GM19397 (cell line): ENCODE results near the gene RGSL1.

ENCODE experiments used
- ATAC-seq: cut with Tn5 transposase; IDR thresholded peaks from one replicate; pipeline ENCODE4 v1.9.1; 2021; ENCODE audit warnings: mild to moderate bottlenecking, moderate library complexity; ENCODE audit not compliant: unreplicated experiment

The RGSL1 gene

GRCh38 chr1:182533896-182534295, 84.0 kb downstream of the RGSL1 start:
- no peak for ATAC-seq

DNA sequence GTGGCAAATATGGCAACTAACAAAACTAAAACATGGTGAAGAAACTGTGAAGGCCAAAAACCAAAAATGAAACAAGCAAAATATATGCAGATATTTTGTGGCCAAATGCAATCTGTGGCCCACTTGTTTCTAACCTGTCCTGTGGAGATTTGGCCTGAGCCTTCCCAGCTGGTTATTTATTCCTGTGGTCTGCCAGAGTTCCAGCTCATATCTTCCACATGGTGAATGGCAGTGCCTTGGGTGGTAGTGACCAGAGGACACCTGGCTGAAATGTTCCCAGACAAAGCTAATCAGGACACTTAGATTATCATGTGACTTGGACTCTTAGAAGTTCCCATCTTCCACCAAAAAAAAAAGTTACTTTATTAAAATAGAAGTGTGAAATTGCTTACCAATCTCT, 99.4 kb downstream of the RGSL1 start:
- ATAC-seq, result no peak

- ATAC-seq, result no peak
Observed at GRCh38 chr1:182549811-182550210, 99.9 kb downstream of the RGSL1 start.

DNA sequence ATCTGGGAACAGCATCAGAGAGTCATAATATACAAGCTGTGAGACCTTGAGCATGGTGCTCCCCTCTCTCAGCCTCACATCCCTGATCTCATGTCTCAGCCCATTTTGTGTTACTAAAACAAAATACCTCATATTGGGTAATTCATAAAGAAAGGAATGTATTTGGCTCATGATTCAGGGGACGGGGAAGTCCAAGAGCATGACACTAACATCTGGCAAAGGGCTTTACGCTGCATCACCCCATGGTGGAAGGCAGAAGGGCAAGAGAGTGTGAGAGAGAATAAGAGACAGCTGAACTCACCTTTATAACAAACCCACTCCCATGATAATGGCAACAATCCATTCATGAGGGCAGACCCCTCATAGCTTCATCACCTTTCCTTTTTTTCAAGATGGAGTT, 102.6 kb downstream of the RGSL1 start:
- no peak for ATAC-seq

DNA sequence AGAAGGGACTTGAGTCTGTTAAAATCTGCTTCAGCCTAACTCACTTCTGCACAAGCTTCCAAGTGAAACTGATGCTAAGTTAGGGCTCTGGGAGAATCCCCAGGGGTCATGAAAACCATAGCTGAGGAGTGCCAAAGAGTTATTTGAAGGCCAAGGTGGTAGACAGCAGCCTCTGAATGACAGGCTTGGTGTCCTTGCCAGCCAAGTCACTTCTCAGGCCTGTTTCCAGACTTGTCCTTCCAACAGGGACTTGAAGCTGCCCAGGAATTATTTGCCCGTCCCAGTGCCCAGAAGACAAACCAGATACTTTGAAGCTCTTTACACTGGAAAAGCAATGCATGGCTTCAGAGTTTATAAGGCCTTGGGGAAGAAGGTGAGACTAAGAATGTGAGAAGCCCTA, 105.5 kb downstream of the RGSL1 start:
- no peak for ATAC-seq

- no peak for ATAC-seq
Observed at GRCh38 chr1:182556279-182556678, 106.3 kb downstream of the RGSL1 start.

DNA sequence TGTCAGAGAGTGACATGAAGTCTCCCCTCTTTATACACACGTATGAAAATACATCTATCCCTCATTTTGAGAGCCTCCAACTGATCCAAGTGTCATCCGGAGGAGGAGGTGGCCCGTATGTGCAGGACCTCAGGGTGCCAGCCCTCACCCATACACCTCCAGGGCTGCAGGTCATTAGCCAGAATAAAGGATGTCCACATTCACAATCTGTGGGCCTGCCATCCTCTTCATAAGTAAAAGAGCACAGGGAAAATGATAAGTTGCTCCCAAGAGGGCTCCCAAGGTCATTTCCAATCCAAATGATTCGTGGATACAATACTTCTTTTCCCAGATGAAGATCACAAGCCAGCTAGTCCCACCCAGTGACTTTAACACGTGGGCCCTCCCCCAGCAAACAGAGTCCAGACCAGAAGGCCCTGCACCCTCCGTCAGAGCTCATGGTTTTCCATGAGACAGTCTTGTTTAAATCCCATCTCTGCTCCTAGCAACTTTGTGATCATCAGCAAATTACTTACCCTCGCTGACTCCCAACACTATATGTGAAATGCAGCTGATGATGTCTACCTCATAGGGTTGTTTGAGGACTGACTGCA, 110.5 kb downstream of the RGSL1 start:
- no peak for ATAC-seq

DNA sequence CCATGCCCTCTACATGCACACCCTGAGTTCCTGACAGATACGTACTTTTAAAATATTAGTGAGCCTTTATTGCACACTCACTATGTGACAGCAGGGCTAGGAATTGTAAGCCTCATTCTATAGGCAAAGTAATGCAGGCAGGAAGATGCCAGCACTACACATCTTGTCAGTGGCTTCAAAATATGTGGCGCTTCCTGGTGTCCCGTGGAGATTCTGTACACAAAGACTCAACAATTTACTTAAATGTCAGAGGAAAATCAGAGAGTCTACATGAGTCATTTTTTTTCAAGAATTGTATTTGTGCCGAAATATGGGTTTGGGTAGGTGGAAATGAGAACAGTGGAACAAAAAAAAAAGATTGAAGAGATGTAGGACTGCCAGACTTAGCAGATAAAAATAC, 111.5 kb downstream of the RGSL1 start:
- no peak for ATAC-seq

DNA sequence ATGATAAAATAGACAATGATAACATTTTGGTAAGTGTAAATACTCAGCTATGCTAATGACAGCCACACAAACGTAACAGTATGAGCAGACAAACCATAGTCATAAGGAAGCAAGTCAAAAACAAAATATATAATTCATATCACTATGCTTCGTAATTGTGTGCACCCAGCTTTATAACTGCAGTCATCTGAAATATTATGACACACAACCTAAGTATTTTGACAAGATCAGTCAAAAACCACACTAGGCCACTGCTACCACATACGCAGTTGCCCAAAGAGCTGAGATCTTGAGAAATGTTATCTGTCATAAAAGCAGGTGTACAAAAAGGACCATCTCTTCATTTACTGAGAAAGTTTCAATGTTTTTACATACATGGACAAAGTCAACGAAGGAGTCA, 113.1 kb downstream of the RGSL1 start:
- ATAC-seq, result no peak

GRCh38 chr1:182564406-182565004, 114.6 kb downstream of the RGSL1 start:
- ATAC-seq, result no peak

DNA sequence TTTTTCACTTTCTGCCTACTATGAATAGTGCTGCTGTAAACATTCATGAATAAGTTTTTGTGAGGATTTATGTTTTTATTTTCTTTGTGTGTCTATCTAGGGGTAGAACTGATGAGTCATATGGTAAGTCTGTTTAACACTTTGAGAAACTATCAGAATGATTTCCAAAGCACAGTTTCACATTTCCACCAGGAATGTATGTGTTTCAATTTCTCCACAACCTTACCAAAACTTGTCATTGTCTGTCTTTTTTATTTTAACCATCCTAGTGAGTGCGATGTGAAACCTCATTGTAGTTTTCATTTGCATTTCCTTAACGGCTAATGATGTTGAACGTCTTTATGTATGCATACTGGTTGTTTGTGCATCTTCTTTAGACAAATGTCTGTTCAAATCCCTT, 115.6 kb downstream of the RGSL1 start:
- no peak for ATAC-seq

- ATAC-seq, result no peak
Observed at GRCh38 chr1:182567629-182568028, 117.7 kb downstream of the RGSL1 start.

DNA sequence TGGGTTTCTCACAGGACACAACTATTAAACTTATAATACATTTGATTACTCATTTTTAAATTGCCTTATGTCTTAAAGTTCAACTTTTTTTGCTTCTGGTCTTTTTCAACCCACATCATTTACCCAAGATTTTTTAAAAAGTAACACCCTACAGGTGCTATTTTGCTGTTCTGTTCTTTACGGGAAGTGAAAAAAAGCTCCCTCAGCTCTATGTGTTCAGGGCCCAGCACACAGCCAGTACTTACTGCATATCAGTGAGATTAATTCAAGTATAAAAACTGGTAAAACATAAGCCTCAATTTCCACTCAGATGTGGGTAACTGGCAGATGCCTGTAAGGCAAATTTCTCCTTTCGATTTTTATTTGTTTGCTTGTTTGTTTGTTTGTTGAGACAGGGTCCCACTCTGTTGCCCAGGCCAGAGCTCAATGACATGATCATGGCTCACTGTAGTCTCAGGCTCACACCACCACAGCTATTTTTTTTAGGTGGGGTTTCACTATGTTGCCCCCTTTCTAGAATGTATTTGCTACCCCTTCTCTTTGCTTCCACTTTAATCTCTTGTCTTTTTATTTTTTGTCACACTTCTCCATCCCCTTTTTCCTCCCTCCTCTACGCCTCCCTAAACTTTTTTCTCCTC, 118.8 kb downstream of the RGSL1 start:
- ATAC-seq, result no peak

GRCh38 chr1:182569939-182570610, 120.1 kb downstream of the RGSL1 start:
- ATAC-seq, result no peak

DNA sequence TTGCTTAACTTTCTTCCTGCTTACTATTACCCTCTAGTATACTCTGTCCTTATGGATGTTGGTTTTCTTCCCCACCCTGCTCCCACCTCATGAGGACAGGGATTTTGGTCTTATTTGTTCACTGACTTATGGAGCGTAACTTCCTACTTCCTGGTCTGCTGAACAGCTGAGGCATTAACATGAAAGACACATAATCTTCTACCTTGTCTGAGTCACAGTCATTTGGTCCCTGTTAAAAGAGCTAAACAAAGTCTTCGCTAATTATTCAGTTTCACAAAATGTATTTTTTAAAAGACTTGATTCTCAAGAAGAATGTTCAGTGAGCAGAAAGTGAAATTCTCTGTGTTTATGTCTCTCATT, 120.6 kb downstream of the RGSL1 start:
- ATAC-seq, result no peak

- no peak for ATAC-seq
Observed at GRCh38 chr1:182574156-182574555, 124.2 kb downstream of the RGSL1 start.

DNA sequence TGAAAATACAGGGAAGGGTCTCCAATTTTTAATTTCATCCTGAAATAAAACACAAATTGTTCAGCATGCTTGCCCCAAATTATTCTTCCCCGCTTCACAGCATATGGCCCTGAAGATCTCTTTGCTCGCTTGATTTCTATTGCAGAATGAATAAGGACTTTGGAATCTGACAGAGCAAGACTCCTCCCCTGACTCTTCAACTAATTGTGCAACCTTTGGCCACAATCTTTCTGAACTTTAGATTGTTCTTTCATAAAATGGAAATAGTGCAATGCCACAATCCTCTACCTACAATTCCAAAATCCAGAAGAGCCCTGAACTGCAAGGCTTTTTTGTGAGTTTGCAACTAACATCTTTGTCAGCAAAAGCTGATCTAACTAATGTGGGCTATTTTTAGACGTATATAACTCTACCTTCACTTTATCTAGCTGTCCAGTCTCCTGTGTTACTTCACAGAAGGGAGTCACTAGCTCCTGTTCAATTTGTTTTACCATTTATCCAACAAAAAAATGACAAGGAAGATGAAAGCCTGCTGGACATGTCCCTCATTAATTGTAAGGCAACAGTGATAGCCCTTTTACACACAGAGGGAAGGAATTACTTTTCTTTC, 125.7 kb downstream of the RGSL1 start:
- ATAC-seq, result no peak

DNA sequence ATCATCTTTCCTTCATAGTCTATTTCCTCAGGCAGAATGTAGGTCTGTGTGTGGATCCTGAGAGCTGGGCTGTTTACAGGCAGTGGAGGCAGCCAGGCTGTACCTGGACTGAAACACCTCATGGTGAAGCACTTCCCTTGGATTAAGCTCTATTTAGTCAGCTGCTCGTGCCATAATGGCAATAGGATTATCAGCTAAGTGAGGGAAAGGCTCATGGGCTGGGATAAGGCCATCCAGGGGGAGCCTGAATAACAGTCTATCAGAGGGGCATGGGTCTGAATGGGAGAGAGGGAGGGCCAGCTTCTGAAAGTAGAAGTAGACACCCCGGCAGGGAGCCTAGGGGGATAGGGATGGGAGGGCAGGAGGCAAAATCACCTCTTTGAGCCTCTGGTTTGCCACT, 130.8 kb downstream of the RGSL1 start:
- ATAC-seq, result no peak

DNA sequence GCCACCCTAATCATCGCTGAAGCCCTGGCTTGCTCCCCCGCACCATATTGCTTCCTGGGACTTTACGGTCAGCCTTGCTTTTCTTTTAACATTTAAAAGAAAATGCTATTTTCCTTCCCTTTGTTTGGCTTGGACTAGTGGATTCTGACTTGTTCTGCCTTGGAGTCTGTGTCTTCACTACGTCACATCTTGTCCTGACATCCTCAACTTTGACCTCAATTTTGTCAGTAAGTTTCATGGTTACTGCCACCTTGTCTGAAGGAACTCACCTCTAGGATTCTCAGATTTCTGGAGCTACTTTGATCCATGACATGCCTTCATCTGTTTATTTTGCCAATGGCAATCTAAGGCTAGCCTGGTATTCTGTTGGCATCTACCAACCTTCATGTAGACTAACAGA, 134.8 kb downstream of the RGSL1 start:
- ATAC-seq, result no peak

DNA sequence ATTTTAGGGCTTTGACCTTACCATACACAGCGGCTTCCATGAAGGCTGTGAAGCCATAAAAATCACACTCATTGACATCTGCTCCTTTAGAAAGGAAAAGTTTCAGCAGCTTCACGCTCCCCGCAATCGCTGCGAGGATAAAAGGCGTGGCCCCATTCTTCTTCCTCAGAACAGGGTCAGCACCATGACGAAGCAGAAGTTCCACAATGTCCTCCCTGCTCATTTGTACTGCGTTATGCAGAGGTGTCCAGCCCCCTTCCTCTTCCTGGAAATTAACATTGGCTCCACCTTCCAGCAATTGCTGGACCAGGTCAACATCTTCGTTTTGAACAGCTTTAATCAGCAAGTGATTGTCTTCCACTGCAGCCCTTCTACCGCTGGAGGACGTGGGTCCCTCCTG, 136.4 kb downstream of the RGSL1 start:
- ATAC-seq, result no peak

- ATAC-seq, result no peak
Observed at GRCh38 chr1:182587093-182587492, 137.1 kb downstream of the RGSL1 start.
